GM18861 (cell line): ENCODE data around the gene ALK.

Experiments
- ATAC-seq: cut with Tn5 transposase; IDR thresholded peaks from one replicate; pipeline ENCODE4 v1.9.1; 2021; ENCODE audit not compliant: unreplicated experiment

ALK gene

GRCh38 chr2:29509397-29509796 is 412.0 kb downstream of the ALK start:
- ATAC-seq = no peak

- no peak for ATAC-seq
Measured at GRCh38 chr2:29504746-29505145, 416.6 kb downstream of the ALK start.

GRCh38 chr2:29502460-29502911 is 418.9 kb downstream of the ALK start:
- no peak for ATAC-seq

- ATAC-seq = no peak
Measured at GRCh38 chr2:29497375-29497774, 424.0 kb downstream of the ALK start.

GRCh38 chr2:29496198-29496597 is 425.2 kb downstream of the ALK start:
- no peak for ATAC-seq

GRCh38 chr2:29495536-29496060 is 425.8 kb downstream of the ALK start:
- ATAC-seq = no peak

- no peak for ATAC-seq
Measured at GRCh38 chr2:29495068-29495467, 426.3 kb downstream of the ALK start.

- ATAC-seq = no peak
Measured at GRCh38 chr2:29492701-29493100, 428.7 kb downstream of the ALK start.

GRCh38 chr2:29490045-29490444 is 431.3 kb downstream of the ALK start:
- ATAC-seq = no peak

GRCh38 chr2:29489568-29489967 is 431.8 kb downstream of the ALK start:
- no peak for ATAC-seq

GRCh38 chr2:29487967-29488555 is 433.3 kb downstream of the ALK start:
- no peak for ATAC-seq

- ATAC-seq = no peak
Measured at GRCh38 chr2:29485631-29486030, 435.8 kb downstream of the ALK start.

- ATAC-seq = no peak
Measured at GRCh38 chr2:29485117-29485516, 436.3 kb downstream of the ALK start.

GRCh38 chr2:29482867-29483266 is 438.5 kb downstream of the ALK start:
- no peak for ATAC-seq

- no peak for ATAC-seq
Measured at GRCh38 chr2:29482348-29482747, 439.0 kb downstream of the ALK start.

GRCh38 chr2:29481313-29481712 is 440.1 kb downstream of the ALK start:
- no peak for ATAC-seq

- ATAC-seq = no peak
Measured at GRCh38 chr2:29480426-29480825, 441.0 kb downstream of the ALK start.

GRCh38 chr2:29479401-29479800 is 442.0 kb downstream of the ALK start:
- ATAC-seq = no peak

- no peak for ATAC-seq
Measured at GRCh38 chr2:29478641-29479040, 442.7 kb downstream of the ALK start.

GRCh38 chr2:29477186-29477585 is 444.2 kb downstream of the ALK start:
- ATAC-seq = no peak

- no peak for ATAC-seq
Measured at GRCh38 chr2:29475499-29475898, 445.9 kb downstream of the ALK start.

- ATAC-seq = no peak
Measured at GRCh38 chr2:29469961-29470360, 451.4 kb downstream of the ALK start.

GRCh38 chr2:29469516-29469915 is 451.9 kb downstream of the ALK start:
- no peak for ATAC-seq
